PC-9 (cell line): Measurements from ENCODE around the gene RNASEL.

ENCODE experiments used
- EZH2 ChIP-seq: fragments of 200-600 bp; sonication (generic); IDR thresholded peaks from 2 replicates; pipeline ENCODE4 v1.8.0; 2017; ENCODE audit warnings: antibody characterized with exemption, low read depth
- TF ChIP-seq, protein P1 (sequence below): fragments of 200-600 bp; sonication (generic); conservative IDR thresholded peaks from 2 replicates; pipeline ENCODE4 v1.6.1; 2017; ENCODE audit warnings: mixed run types, antibody characterized with exemption, mild to moderate bottlenecking, moderate library complexity

DNA sequence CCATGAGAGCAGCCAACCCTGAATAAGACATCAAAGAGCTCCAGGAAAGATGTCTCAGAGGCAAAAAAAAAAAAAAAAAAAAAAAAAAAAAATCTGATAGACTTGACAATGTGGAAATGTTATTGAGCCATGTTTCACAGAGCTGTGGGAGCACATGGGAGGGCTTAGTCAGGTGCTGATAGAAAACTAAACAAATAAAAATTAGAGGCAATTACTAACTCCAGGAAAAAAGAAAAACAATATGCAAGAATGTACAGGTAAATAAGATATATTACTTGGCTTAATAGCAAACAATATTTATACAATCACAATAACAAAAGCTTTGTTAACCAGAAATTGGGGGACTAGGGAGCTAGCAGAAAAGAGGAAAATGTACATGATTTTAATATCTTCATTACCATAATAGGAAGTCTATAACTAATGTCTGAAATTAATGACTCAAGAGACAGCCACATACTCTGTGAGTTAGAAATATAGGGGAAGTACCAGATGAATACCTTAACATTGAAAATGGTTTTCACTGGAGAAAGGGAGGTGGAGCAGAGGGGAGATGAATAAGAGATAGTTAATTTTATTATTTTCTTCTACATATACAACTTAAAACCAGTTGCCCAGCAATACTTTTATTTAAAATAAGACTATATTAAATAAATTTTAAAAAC is 32.0 kb upstream of the RNASEL start:
- TF ChIP-seq, protein P1, sequence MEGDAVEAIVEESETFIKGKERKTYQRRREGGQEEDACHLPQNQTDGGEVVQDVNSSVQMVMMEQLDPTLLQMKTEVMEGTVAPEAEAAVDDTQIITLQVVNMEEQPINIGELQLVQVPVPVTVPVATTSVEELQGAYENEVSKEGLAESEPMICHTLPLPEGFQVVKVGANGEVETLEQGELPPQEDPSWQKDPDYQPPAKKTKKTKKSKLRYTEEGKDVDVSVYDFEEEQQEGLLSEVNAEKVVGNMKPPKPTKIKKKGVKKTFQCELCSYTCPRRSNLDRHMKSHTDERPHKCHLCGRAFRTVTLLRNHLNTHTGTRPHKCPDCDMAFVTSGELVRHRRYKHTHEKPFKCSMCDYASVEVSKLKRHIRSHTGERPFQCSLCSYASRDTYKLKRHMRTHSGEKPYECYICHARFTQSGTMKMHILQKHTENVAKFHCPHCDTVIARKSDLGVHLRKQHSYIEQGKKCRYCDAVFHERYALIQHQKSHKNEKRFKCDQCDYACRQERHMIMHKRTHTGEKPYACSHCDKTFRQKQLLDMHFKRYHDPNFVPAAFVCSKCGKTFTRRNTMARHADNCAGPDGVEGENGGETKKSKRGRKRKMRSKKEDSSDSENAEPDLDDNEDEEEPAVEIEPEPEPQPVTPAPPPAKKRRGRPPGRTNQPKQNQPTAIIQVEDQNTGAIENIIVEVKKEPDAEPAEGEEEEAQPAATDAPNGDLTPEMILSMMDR: no peak
- TF ChIP-seq EZH2: no peak
